Uterus (tissue), 4 donors: ENCODE data around the gene KIF27. TPM values are rescaled to one million over a fixed set of nuclear protein-coding genes. Genes with fewer than 3 reads are reported as not detected.

Source experiments
- DNase-seq, 2 donors: peaks; one replicate each; pipeline ENCODE4 v3.0.0-alpha.2; 2019 to 2020
- H3K27ac ChIP-seq, 2 donors: fragments of 200-600 bp; sonication (generic); 1 replicate in 1 of 2; 2 replicates in 1 of 2; pipeline ENCODE4 v1.5.1; 2016 to 2018
- H3K27me3 ChIP-seq, 2 donors: fragments of 200-600 bp; sonication (generic); one replicate each; pipeline ENCODE4 v1.5.1; 2018 to 2019; ENCODE audit warnings: control low read depth in 1 of 2
- H3K36me3 ChIP-seq, 2 donors: fragments of 200-600 bp; sonication (generic); one replicate each; pipeline ENCODE4 v1.5.1; 2019; ENCODE audit warnings: control low read depth in 1 of 2
- H3K4me1 ChIP-seq, 2 donors: fragments of 200-600 bp; sonication (generic); one replicate each; pipeline ENCODE4 v1.5.1; 2018 to 2019; ENCODE audit warnings: control low read depth in 1 of 2
- H3K4me3 ChIP-seq, 2 donors: fragments of 200-600 bp; sonication (generic); 1 replicate in 1 of 2; 2 replicates in 1 of 2; pipeline ENCODE4 v1.5.1; 2018 to 2019; ENCODE audit warnings: mild to moderate bottlenecking in 1 of 2
- H3K9me3 ChIP-seq, 2 donors: fragments of 200-600 bp; sonication (generic); one replicate each; pipeline ENCODE4 v1.5.1; 2019; ENCODE audit warnings: control low read depth in 1 of 2
- POLR2A ChIP-seq, 2 donors: fragments of 450-650 bp; IDR thresholded peaks; one replicate each; pipeline ENCODE4 v1.6.1; 2016; ENCODE audit warnings: antibody characterized with exemption in 2 of 2, mild to moderate bottlenecking in 1 of 2, moderate library complexity in 1 of 2
- intact Hi-C: fragments of 100-400 bp; cut with DNase I; formaldehyde crosslinking; loops from one replicate; pipeline ENCODE4 v1.15.1; 2023; ENCODE audit warnings: low total_unique reads
- total RNA-seq, 4 donors: library from RNA; depleted of rRNA in 3 of 4; stranded (reverse); fragments of >200 nt in 3 of 4; gene quantifications; one replicate each; pipeline versions ENCODE4 v1.1.0 to v1.2.4, GENCODE V29; 2014 to 2023
- TF ChIP-seq, protein P1 (sequence below), 4 experiments: fragments of 200-600 bp in 2 of 4; fragments of 450-650 bp in 2 of 4; sonication (generic) in 2 of 4; IDR thresholded peaks; one replicate each; pipeline ENCODE4 v1.5.1; 2016 to 2019; ENCODE audit warnings: antibody characterized with exemption in 4 of 4, mild to moderate bottlenecking in 2 of 4, moderate library complexity in 1 of 4
- donor health status: DM: yes; HTN: yes; CAD: no.

The KIF27 gene
- total RNA-seq, 4 donors from 2014 or later = 4.9 to 23.3 (median 9.6) TPM

DNA sequence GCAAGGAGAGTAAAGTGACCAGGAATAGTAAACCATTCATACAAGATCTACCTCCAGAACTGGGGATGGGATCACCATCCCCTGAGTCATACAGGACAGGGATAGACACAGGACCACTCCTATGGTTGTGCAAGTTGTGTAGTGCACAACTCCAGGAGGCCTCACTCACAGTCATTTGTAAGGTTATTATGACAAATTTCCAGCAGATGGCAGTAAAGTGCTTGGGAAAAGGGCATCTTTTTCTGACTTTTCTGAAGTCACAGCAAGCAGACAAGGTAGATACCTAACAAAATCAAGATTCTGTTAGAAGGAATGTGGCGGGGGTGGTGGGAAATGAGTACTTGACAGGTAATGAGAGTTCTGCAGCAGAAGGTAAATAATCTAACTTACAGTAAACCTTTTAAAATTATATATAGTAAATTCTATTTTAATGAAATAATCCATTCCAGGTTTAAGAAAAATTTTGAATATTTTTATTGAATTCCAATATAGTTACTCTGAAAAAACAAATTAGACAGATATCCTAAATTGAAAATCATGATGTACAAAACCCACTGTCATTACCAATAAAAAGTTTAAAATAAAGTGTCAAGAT lies 16.7 kb upstream of the KIF27 start:
- no peak for TF ChIP-seq POLR2A (IDR thresholded peaks at IDR 0.05)
- TF ChIP-seq, protein P1, sequence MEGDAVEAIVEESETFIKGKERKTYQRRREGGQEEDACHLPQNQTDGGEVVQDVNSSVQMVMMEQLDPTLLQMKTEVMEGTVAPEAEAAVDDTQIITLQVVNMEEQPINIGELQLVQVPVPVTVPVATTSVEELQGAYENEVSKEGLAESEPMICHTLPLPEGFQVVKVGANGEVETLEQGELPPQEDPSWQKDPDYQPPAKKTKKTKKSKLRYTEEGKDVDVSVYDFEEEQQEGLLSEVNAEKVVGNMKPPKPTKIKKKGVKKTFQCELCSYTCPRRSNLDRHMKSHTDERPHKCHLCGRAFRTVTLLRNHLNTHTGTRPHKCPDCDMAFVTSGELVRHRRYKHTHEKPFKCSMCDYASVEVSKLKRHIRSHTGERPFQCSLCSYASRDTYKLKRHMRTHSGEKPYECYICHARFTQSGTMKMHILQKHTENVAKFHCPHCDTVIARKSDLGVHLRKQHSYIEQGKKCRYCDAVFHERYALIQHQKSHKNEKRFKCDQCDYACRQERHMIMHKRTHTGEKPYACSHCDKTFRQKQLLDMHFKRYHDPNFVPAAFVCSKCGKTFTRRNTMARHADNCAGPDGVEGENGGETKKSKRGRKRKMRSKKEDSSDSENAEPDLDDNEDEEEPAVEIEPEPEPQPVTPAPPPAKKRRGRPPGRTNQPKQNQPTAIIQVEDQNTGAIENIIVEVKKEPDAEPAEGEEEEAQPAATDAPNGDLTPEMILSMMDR (IDR thresholded peaks at IDR 0.05) = peak; percentile 49 to 78 (median 72)
- H3K27ac ChIP-seq = no peak overlapping the region
- no peaks in the 10 kb centered on the region for H3K36me3 ChIP-seq
- H3K4me1 ChIP-seq = no peaks in the 10 kb centered on the region
- H3K9me3 ChIP-seq = no peaks in the 10 kb centered on the region
- intact Hi-C loops = loop anchor here (5.0 to 10.0 kb wide), 2 partner anchors 47 to 324 kb away; partner anchors contain the start of genes HNRNPK and RMI1
- H3K27me3 ChIP-seq = no peaks in the 10 kb centered on the region
- no peak for DNase-seq
- no peak overlapping the region for H3K4me3 ChIP-seq

GRCh38 chr9:83936523-83936922 lies 15.3 kb upstream of the KIF27 start:
- intact Hi-C loops = loop anchor here (5.0 to 10.0 kb wide), 2 partner anchors 48 to 326 kb away; partner anchors contain the start of genes HNRNPK and RMI1
- H3K4me3 ChIP-seq = no peak overlapping the region
- DNase-seq = no peak
- H3K4me1 ChIP-seq = no peaks in the 10 kb centered on the region
- no peaks in the 10 kb centered on the region for H3K9me3 ChIP-seq
- no peaks in the 10 kb centered on the region for H3K27me3 ChIP-seq
- TF ChIP-seq, protein P1 (IDR thresholded peaks at IDR 0.05) = no peak
- no peak for TF ChIP-seq POLR2A (IDR thresholded peaks at IDR 0.05)
- H3K36me3 ChIP-seq = no peaks in the 10 kb centered on the region
- H3K27ac ChIP-seq = no peak overlapping the region

DNA sequence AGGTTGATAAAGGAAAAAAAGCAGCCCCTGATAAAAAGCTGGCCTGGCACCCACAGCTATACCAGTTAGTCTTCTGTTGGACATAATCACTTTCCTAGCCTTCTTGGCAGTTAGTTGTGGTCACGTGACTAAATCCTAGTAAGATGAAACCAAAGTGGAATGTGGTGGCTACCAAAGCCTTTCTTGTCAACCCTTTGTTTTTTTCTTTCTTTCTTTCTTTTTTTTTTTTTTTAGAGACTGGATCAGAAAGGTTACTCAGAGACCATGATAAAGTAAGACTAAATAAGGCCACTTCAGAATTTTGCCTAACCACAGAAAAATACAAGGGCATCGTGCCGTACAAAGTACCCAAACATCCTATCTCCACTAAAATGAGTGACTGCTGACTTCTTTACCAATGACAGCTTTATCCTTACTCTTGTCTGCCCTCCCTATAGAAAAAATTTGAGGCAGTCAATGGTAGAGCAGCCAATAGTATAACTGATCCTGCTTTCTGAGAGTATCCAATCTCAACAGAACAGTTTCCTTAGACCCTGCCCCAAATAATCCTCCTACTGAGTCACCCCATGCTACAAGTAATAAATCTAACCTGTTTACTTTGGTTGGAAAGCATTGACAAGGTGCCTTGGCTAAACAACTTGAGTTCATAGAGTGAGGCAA lies 14.2 kb upstream of the KIF27 start:
- Histone ChIP-seq H3K27ac (no peak overlapping the region), H3K36me3 (no peaks in the 10 kb centered on the region), H3K27me3 (no peaks in the 10 kb centered on the region), H3K4me1 (no peaks in the 10 kb centered on the region), H3K9me3 (no peaks in the 10 kb centered on the region), H3K4me3 (no peak overlapping the region)
- no peak for DNase-seq
- TF ChIP-seq POLR2A (IDR thresholded peaks at IDR 0.05) = no peak
- TF ChIP-seq, protein P1 (IDR thresholded peaks at IDR 0.05) = no peak
- intact Hi-C loops = loop anchor here (5.0 to 10.0 kb wide), 2 partner anchors 49 to 327 kb away; partner anchors contain the start of genes HNRNPK and RMI1

DNA sequence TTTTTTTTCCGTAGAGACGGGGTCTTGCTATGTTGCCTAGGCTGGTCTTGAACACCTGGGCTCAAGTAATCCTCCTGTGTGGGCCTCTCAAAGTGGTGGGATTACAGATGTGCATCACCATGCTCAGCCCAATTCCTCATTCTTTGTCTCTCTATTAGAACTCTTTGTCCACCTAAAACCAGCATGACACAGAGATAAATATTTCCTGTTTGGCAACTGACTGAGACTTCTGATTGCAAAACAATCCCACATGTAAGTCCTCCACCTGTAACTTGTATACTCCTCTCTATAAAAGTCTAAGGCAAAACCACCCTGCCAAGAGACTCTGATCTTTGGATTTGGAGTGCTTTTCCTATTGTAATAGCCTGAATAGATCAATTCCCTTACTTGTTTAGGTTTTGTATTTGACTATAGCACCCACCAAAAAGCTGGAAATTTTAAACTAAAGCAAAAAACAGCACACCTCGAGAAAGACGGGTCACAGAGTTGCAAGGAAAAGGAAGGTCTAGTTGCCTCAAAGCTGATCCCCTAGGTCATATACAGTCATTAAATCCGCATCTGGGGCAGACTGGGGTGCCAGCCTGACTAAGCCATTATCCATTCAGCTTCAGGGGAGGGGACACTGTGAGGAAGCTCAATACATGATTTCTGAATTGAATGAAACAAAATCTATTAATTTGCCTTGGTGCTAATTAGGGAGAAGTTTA lies 13.5 kb upstream of the KIF27 start:
- H3K27ac ChIP-seq = no peak overlapping the region
- intact Hi-C loops = loop anchor here (5.0 to 10.0 kb wide), 2 partner anchors 50 to 328 kb away; partner anchors contain the start of genes HNRNPK and RMI1
- H3K4me3 ChIP-seq = no peak overlapping the region

DNA sequence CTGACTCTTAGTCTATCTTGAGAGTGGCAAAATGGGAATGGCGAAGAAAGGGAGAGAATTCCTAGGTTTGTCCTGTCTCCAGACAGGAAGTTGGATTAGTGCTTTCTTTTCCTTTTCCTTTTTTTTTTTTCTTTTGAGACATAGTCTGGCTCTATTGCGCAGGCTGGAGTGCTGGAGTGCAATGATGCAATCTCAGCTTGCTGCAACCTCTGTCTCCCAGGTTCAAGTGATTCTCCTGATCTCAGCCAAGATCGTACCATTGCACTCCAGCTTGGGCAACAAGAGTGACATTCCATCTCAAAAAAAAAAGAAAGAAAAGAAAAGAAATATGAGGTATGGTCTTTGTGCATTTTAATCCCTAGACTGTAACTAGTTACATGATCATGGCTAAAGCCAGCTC lies 12.6 kb upstream of the KIF27 start:
- no peak for TF ChIP-seq POLR2A (IDR thresholded peaks at IDR 0.05)
- no peaks in the 10 kb centered on the region for H3K9me3 ChIP-seq
- intact Hi-C loops = loop anchor here (10.0 kb wide), 1 partner anchor 51 kb away; the partner anchor contains the start of genes HNRNPK and RMI1
- H3K27ac ChIP-seq = no peak overlapping the region
- peak; percentile 21 to 36 for DNase-seq
- no peaks in the 10 kb centered on the region for H3K36me3 ChIP-seq
- H3K27me3 ChIP-seq = no peaks in the 10 kb centered on the region
- H3K4me1 ChIP-seq = no peaks in the 10 kb centered on the region
- H3K4me3 ChIP-seq = no peak overlapping the region

More for the DNA sequence above, 13.5 kb upstream of the KIF27 start:
- Histone ChIP-seq H3K9me3 (no peaks in the 10 kb centered on the region), H3K36me3 (no peaks in the 10 kb centered on the region), H3K27me3 (no peaks in the 10 kb centered on the region), H3K4me1 (no peaks in the 10 kb centered on the region)
- no peak for TF ChIP-seq POLR2A (IDR thresholded peaks at IDR 0.05)
- no peak for DNase-seq
